Mucosa of descending colon (tissue), 3 donors: ENCODE measurements around the gene APH1B. TPM values are rescaled to one million over a fixed set of nuclear protein-coding genes. Genes with fewer than 3 reads are reported as not detected.
A peak's percentile ranks its signal among the peaks of the same experiment; 100 is the strongest.

Experiments used
- ATAC-seq: fragments of 200-7000 bp; cut with Tn5 transposase; one replicate; pipeline ENCODE4 v1.9.1; 2020; ENCODE audit warnings: mild to moderate bottlenecking, moderate library complexity
- DNase-seq, 3 donors: peaks; one replicate each; pipeline ENCODE4 v3.0.0-alpha.2; 2020
- H3K36me3 ChIP-seq: fragments of 200-600 bp; one replicate; pipeline ENCODE4 v1.8.0; 2021; ENCODE audit warnings: low read depth, mild to moderate bottlenecking
- H3K4me1 ChIP-seq: fragments of 200-600 bp; one replicate; pipeline ENCODE4 v1.8.0; 2021; ENCODE audit warnings: low read depth, mild to moderate bottlenecking
- H3K4me3 ChIP-seq: fragments of 200-600 bp; one replicate; pipeline ENCODE4 v1.8.0; 2021; ENCODE audit warnings: mild to moderate bottlenecking
- H3K9me3 ChIP-seq: fragments of 200-600 bp; one replicate; pipeline ENCODE4 v1.8.0; 2021; ENCODE audit warnings: mild to moderate bottlenecking
- CTCF ChIP-seq: fragments of 200-600 bp; IDR thresholded peaks from one replicate; pipeline ENCODE4 v1.8.0; 2022; ENCODE audit warnings: antibody characterized with exemption, mild to moderate bottlenecking
- intact Hi-C, 2 donors: fragments of 100-400 bp; cut with DNase I in 1 of 2; cut with micrococcal nuclease in 1 of 2; formaldehyde crosslinking; loops; one replicate each; pipeline versions ENCODE4 v1.11.0 to v1.11.1; 2022; cut with DNase I, micrococcal nuclease
- total RNA-seq, 3 donors: library from RNA; stranded (reverse); fragmentation: NEBNext Ultra II Directional in 2 of 3; extraction: Animal tissue kit (Norgen Biotek cat#: 25700) in 2 of 3; gene quantifications; one replicate each; pipeline versions ENCODE4 v1.2.1 to v1.2.4, GENCODE V29; 2021 to 2023
- donor health status: DM: no; HTN: no; CAD: no; lungs with moderate emphysema.
- donor health status: DM: no; HTN: no; CAD: no.
- donor health status: DM: no; HTN: yes; CAD: no.

Gene APH1B
- total RNA-seq, 3 donors from 2014 or later, result 6.1 to 12.7 (median 11.4) TPM

GRCh38 chr15:63344731-63345390, 67.5 kb downstream of the APH1B start:
- H3K36me3 ChIP-seq, result no peaks in the 10 kb centered on the region
- intact Hi-C loops, result no loop called here
- no peak overlapping the region for H3K4me3 ChIP-seq
- no peak for TF ChIP-seq CTCF
- H3K4me1 ChIP-seq, result no peaks in the 10 kb centered on the region
- ATAC-seq (no peak), DNase-seq (no peak)
- H3K9me3 ChIP-seq, result no peaks in the 10 kb centered on the region

GRCh38 chr15:63345391-63345752, 68.0 kb downstream of the APH1B start:
- H3K36me3 ChIP-seq, result no peaks in the 10 kb centered on the region
- intact Hi-C loops, result no loop called here
- DNase-seq (no peak), ATAC-seq (no peak)
- H3K4me1 ChIP-seq, result no peaks in the 10 kb centered on the region
- no peak for TF ChIP-seq CTCF
- no peak overlapping the region for H3K4me3 ChIP-seq
- H3K9me3 ChIP-seq, result no peaks in the 10 kb centered on the region

- no peak for TF ChIP-seq CTCF
- no peaks in the 10 kb centered on the region for H3K36me3 ChIP-seq
- H3K4me1 ChIP-seq, result peaks cover 10% of the 10 kb centered on the region
- no peak for DNase-seq
- no peak overlapping the region for H3K4me3 ChIP-seq
- H3K9me3 ChIP-seq, result no peaks in the 10 kb centered on the region
- intact Hi-C loops, result no loop called here
- no peak for ATAC-seq
These were observed 69.9 kb downstream of the APH1B start for GRCh38 chr15:63347074-63347857.

GRCh38 chr15:63348392-63348791, 71.0 kb downstream of the APH1B start:
- Histone ChIP-seq H3K36me3 (no peaks in the 10 kb centered on the region), H3K9me3 (no peaks in the 10 kb centered on the region), H3K4me3 (no peak overlapping the region), H3K4me1 (peaks cover 20% of the 10 kb centered on the region)
- ATAC-seq (peak; percentile 72), DNase-seq (peak; percentile 80 to 84 (median 82))
- no peak for TF ChIP-seq CTCF
- intact Hi-C loops, result no loop called here

GRCh38 chr15:63349156-63349555, 71.8 kb downstream of the APH1B start:
- no peak for TF ChIP-seq CTCF
- Histone ChIP-seq H3K9me3 (no peaks in the 10 kb centered on the region), H3K4me3 (no peak overlapping the region), H3K36me3 (no peaks in the 10 kb centered on the region), H3K4me1 (peaks cover 21% of the 10 kb centered on the region)
- ATAC-seq (no peak), DNase-seq (peak in 1 of 3 donors; percentile 34)
- intact Hi-C loops, result no loop called here
